Lower leg skin (tissue), 3 donors: ENCODE data around the gene TWIST2.

Experiments used
- CTCF ChIP-seq, 3 donors: fragments of 450-650 bp; IDR thresholded peaks; one replicate each; pipeline ENCODE4 v1.5.1; 2016; ENCODE audit warnings: antibody characterized with exemption in 3 of 3, mild to moderate bottlenecking in 3 of 3, moderate library complexity in 2 of 3
- POLR2A ChIP-seq, 2 donors: fragments of 450-650 bp; IDR thresholded peaks; one replicate each; pipeline ENCODE4 v1.6.1; 2016 to 2017; ENCODE audit warnings: antibody characterized with exemption in 2 of 2, mild to moderate bottlenecking in 1 of 2, moderate library complexity in 1 of 2

DNA sequence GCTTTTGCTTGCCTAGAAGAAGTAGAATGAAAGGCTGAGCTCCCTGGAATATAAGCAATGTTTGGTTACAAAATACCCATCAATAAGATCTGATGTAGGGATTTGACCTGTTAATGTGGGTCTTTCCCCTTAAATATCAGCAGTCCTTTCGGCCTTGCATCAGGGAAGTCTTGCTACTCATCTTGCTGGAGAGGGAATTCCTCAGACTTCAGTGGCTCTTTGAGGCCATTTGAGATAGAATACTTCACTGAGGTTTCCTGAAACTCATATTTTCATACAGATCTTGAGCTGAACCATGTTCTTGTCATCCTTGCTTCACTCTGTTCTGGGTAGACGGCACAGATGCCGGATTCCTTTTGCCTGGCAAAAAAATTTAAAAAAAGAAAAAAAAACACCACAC lies 3.9 kb downstream of the TWIST2 start:
- TF ChIP-seq CTCF (IDR thresholded peaks at IDR 0.05): no peak
- TF ChIP-seq POLR2A (IDR thresholded peaks at IDR 0.05): no peak
